Keratinocyte (primary cell): ENCODE data around the gene SIGMAR1. TPM values are rescaled to one million over a fixed set of nuclear protein-coding genes. Genes with fewer than 3 reads are reported as not detected.

Experiments used
- DNase-seq: peaks from one replicate; pipeline ENCODE4 v3.0.0-alpha.2; 2011; ENCODE audit warnings: low read depth, missing footprints, low spot score
- FAIRE-seq: peaks from 2 replicates; lab custom pipeline; 2011; peaks lifted over from hg19 to GRCh38; lab: Jason Lieb, UNC
- H2AFZ ChIP-seq: 2 replicates; pipeline ENCODE4 v1.6.0; 2012; ENCODE audit warnings: low read length, control low read depth, inconsistent platforms; ENCODE audit not compliant: control insufficient read depth
- H3K27ac ChIP-seq: 2 replicates; pipeline ENCODE4 v1.5.1; 2011; ENCODE audit warnings: low read length; ENCODE audit not compliant: control insufficient read depth, insufficient read depth
- H3K27me3 ChIP-seq: 3 replicates; pipeline ENCODE4 v1.6.0; 2011; ENCODE audit warnings: low read length; ENCODE audit not compliant: control insufficient read depth, insufficient read depth; ENCODE audit errors: extremely low read depth
- H3K36me3 ChIP-seq, 2 experiments: 2 replicates in 1 of 2; 3 replicates in 1 of 2; pipeline ENCODE4 v1.5.1; 2011; ENCODE audit warnings: low read length in 2 of 2, mild to moderate bottlenecking in 1 of 2; ENCODE audit not compliant: control insufficient read depth in 2 of 2, insufficient read depth in 2 of 2; ENCODE audit errors: extremely low read depth in 1 of 2
- H3K4me1 ChIP-seq: 3 replicates; pipeline ENCODE4 v1.5.1; 2011; ENCODE audit warnings: low read length; ENCODE audit not compliant: control insufficient read depth, insufficient read depth; ENCODE audit errors: extremely low read depth
- H3K4me2 ChIP-seq: 3 replicates; pipeline ENCODE4 v1.6.0; 2011; ENCODE audit warnings: low read depth, low read length; ENCODE audit not compliant: control insufficient read depth, insufficient read depth; ENCODE audit errors: extremely low read depth
- H3K4me3 ChIP-seq, 3 experiments: fragments of 200-600 bp in 1 of 3; sonication (generic) in 1 of 3; 2 replicates in 2 of 3; 3 replicates in 1 of 3; pipeline ENCODE4 v1.5.1; 2011 to 2016; ENCODE audit warnings: low read length in 3 of 3, mild to moderate bottlenecking in 3 of 3, control low read depth in 2 of 3, inconsistent platforms in 1 of 3, low read depth in 1 of 3, mixed read lengths in 1 of 3, mixed run types in 1 of 3, moderate library complexity in 1 of 3; ENCODE audit not compliant: control insufficient read depth in 2 of 3, insufficient read depth in 2 of 3; ENCODE audit errors: extremely low read depth in 1 of 3
- H3K79me2 ChIP-seq: 2 replicates; pipeline ENCODE4 v1.6.0; 2012; ENCODE audit warnings: low read length; ENCODE audit not compliant: control insufficient read depth, insufficient read depth
- H3K9ac ChIP-seq: 3 replicates; pipeline ENCODE4 v1.6.0; 2011; ENCODE audit warnings: low read length; ENCODE audit not compliant: control insufficient read depth, insufficient read depth; ENCODE audit errors: extremely low read depth
- H3K9me1 ChIP-seq: 3 replicates; pipeline ENCODE4 v1.6.0; 2011; ENCODE audit warnings: low read length; ENCODE audit not compliant: control insufficient read depth, insufficient read depth; ENCODE audit errors: extremely low read depth
- H3K9me3 ChIP-seq: 2 replicates; pipeline ENCODE4 v1.5.1; 2012; ENCODE audit warnings: low read depth, low read length; ENCODE audit not compliant: control insufficient read depth
- H4K20me1 ChIP-seq: 3 replicates; pipeline ENCODE4 v1.6.0; 2011; ENCODE audit warnings: low read length; ENCODE audit not compliant: control insufficient read depth, insufficient read depth; ENCODE audit errors: extremely low read depth
- CTCF ChIP-seq, 3 experiments: IDR thresholded peaks in 1 of 3; conservative IDR thresholded peaks in 1 of 3; optimal IDR thresholded peaks in 1 of 3; 2 replicates in 2 of 3; 3 replicates in 1 of 3; pipeline versions ENCODE3 to v1.5.1; 2011; ENCODE audit warnings: low read length in 3 of 3, mild to moderate bottlenecking in 3 of 3, moderate library complexity in 2 of 3, control low read depth in 1 of 3, inconsistent platforms in 1 of 3; ENCODE audit not compliant: insufficient read depth in 2 of 3; ENCODE audit errors: extremely low read depth in 1 of 3
- EZH2 ChIP-seq: IDR thresholded peaks from one replicate; pipeline ENCODE4 v1.6.1; 2012; ENCODE audit warnings: inconsistent platforms, mild to moderate bottlenecking, low read length, moderate library complexity
- dilution Hi-C: fragments of 300-500 bp; cut with MboI; formaldehyde crosslinking; loops from one replicate; pipeline ENCODE4 v1.7.0; 2020; ENCODE audit warnings: low sequenced_read_pairs; ENCODE audit not compliant: extremely low pct_ligation_motif_present
- polyA plus RNA-seq, 5 experiments: library from polyadenylated mRNA; depleted of rRNA in 3 of 5; stranded (reverse) in 3 of 5; stranded (forward) in 1 of 5; unstranded in 1 of 5; fragments of >200 nt; gene quantifications; 1 replicate in 1 of 5; 2 replicates in 3 of 5; 3 replicates in 1 of 5; pipeline versions ENCODE4 v1.2.1 to v1.2.3, GENCODE V29; 2011 to 2012; ENCODE audit warnings: missing spikeins in 2 of 5, low read depth in 1 of 5, low replicate concordance in 1 of 5

SIGMAR1 gene
- polyA plus RNA-seq, 1 donor (not counting 4 experiments of a cell fraction or from before 2014, with no cell fraction given): 74.9 TPM

- Histone ChIP-seq H4K20me1 (peaks cover 2% of the 10 kb centered on the region), H3K4me1 (peaks cover 28% of the 10 kb centered on the region), H3K9me1 (no peaks in the 10 kb centered on the region), H3K27ac (no peak overlapping the region), H3K79me2 (peaks cover 25% of the 10 kb centered on the region), H3K9me3 (no peaks in the 10 kb centered on the region), H3K4me2 (peak overlapping the region; percentile 97), H3K4me3 (peak overlapping the region in 1 of 3 experiments; percentile 24), H3K36me3 (peaks cover 11 to 12% of the 10 kb centered on the region in 2 experiments), H3K9ac (peak overlapping the region; percentile 25), H3K27me3 (peaks cover under 1% of the 10 kb centered on the region), H2AFZ (no peak overlapping the region)
- no peak for FAIRE-seq
- dilution Hi-C loops: no loop called here
- DNase-seq: no peak
- TF ChIP-seq CTCF (optimal IDR thresholded peaks at IDR 0.05 in 1 of 3, IDR thresholded peaks at IDR 0.05 in 1 of 3, conservative IDR thresholded peaks at IDR 0.05 in 1 of 3; ENCODE audit: extremely low read depth in 1 of 3, insufficient read depth in 2 of 3, low read length in 3 of 3) (no peak), EZH2 (no peak)
Measured at GRCh38 chr9:34635556-34635955, 2.0 kb downstream of the SIGMAR1 start.

GRCh38 chr9:34634551-34635248 is 2.9 kb downstream of the SIGMAR1 start:
- H3K27ac ChIP-seq: no peak overlapping the region
- H3K9me1 ChIP-seq: no peaks in the 10 kb centered on the region
- peaks cover 2% of the 10 kb centered on the region for H4K20me1 ChIP-seq
- no peak overlapping the region for H3K4me3 ChIP-seq
- H3K36me3 ChIP-seq: peaks cover 11 to 12% of the 10 kb centered on the region in 2 experiments
- no peak overlapping the region for H3K9ac ChIP-seq
- no peak overlapping the region for H3K4me2 ChIP-seq
- DNase-seq (no peak), FAIRE-seq (no peak)
- H3K27me3 ChIP-seq: peaks cover 6% of the 10 kb centered on the region
- TF ChIP-seq CTCF (optimal IDR thresholded peaks at IDR 0.05 in 1 of 3, IDR thresholded peaks at IDR 0.05 in 1 of 3, conservative IDR thresholded peaks at IDR 0.05 in 1 of 3; ENCODE audit: extremely low read depth in 1 of 3, insufficient read depth in 2 of 3, low read length in 3 of 3): no peak
- no peak for TF ChIP-seq EZH2
- peaks cover 28% of the 10 kb centered on the region for H3K4me1 ChIP-seq
- H3K79me2 ChIP-seq: peaks cover 25% of the 10 kb centered on the region
- no peaks in the 10 kb centered on the region for H3K9me3 ChIP-seq
- no peak overlapping the region for H2AFZ ChIP-seq
- dilution Hi-C loops: no loop called here
